Right lobe of liver (tissue), 4 donors: ENCODE measurements around the gene CC2D2B.

Experiments used
- CTCF ChIP-seq, 4 donors: fragments of 200-600 bp in 3 of 4; fragments of 450-650 bp in 1 of 4; IDR thresholded peaks; one replicate each; pipeline versions ENCODE4 v1.5.1 to v1.8.0; 2016 to 2022; ENCODE audit warnings: antibody characterized with exemption in 4 of 4, mild to moderate bottlenecking in 2 of 4
- POLR2A ChIP-seq: fragments of 450-650 bp; IDR thresholded peaks from one replicate; pipeline ENCODE4 v1.6.1; 2017; ENCODE audit warnings: antibody characterized with exemption, mild to moderate bottlenecking
- donor health status: DM: no; HTN: no; CAD: no.
- donor health status: DM: no; HTN: no; CAD: no.
- donor health status: DM: no; HTN: yes; CAD: no.

GRCh38 chr10:96044736-96045135 is 137.0 kb downstream of the CC2D2B start:
- TF ChIP-seq POLR2A (no peak), CTCF (IDR thresholded peaks at IDR 0.05) (no peak)
